CD4-positive, alpha-beta T cell treated with Interleukin-17A for 1 hour (primary cell): ENCODE data around the gene FBXL22.
"Not testable (repeated sequence)": the region's sequence is repeated elsewhere in the genome, so short reads cannot be mapped to it uniquely, and the experiment has no call there.

ENCODE experiments used
- DNase-seq: peaks from one replicate; pipeline ENCODE4 v3.0.0-alpha.2; 2020

Gene FBXL22

GRCh38 chr15:63595065-63595464 is 2.1 kb upstream of the FBXL22 start:
- DNase-seq: no peak

DNA sequence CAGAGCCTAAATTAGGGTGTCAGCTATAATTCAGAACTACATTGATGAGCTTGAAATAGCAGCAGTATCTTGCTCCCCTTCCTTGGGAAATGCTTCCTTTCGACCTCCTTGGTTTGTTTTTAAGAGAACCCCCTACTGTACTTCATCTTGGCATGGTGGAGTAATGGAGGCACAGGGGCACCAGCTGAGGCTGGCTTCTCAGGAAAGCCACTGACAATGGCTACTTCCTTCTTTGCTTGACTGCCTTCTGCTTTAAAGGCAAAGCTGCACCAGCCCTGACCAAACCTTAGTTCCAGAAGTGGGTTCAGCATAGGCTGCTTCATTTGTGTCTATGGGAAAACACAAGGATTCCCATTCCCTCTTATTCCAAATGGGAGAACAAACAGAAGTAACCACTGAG is 1.5 kb upstream of the FBXL22 start:
- no peak for DNase-seq

GRCh38 chr15:63596676-63597037 is 530 bp upstream of the FBXL22 start:
- DNase-seq: no peak

GRCh38 chr15:63597821-63598220 is 634 bp downstream of the FBXL22 start:
- DNase-seq: no peak

- DNase-seq: no peak
Measured at GRCh38 chr15:63598473-63599400, 1.6 kb downstream of the FBXL22 start.

GRCh38 chr15:63599401-63600000 is 2.3 kb downstream of the FBXL22 start:
- peak; percentile 34 for DNase-seq

DNA sequence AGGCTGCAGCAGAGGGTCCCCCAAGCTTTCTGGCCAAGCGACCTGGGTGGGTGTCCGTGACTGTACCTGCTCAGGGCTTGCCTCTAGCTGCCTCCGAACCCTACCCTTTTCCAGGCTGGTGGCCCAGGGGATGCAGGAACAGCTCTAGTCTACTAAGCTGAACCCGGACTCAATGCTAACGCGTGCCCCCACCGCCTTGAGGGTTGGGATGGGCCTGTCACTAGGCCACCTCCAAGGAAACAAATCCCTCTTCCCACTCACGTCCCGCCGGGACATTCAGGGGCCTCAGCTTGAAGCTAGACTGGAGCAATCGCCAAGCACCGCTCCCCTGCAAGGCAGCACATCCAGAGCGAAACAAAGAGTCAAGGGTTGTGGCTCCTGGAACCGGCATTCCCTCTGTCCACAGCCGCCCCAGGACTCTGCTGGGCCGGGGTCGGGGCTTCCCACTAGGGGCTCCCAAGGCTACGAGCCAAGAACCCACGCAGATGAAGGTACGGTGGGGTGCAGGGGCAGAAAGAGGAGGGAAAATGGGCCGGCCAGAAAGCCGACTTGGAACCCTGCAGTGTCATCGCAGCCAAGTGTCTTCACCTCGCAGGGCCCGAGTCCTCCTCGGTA is 2.9 kb downstream of the FBXL22 start:
- DNase-seq: no peak

DNA sequence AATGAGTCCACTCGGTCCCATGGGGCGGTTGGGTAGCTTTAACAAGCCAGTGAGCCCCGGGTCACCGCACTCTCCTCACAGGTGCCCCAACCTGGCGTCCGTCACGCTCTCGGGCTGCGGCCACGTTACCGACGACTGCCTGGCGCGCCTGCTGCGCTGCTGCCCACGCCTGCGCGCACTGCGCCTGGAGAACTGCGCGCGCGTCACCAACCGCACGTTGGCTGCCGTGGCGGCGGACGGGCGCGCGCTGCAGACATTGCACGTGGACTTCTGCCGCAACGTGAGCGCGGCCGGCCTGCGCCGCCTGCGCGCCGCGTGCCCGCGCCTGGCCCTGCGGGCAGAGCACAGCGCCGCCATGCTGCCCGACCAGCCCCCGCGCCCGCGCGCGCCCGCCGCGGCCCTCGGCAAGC is 3.4 kb downstream of the FBXL22 start:
- peak; percentile 90 for DNase-seq

- DNase-seq: peak; percentile 57
Measured at GRCh38 chr15:63601026-63601703, 4.0 kb downstream of the FBXL22 start.

- peak; percentile 13 for DNase-seq
Measured at GRCh38 chr15:63601704-63602185, 4.6 kb downstream of the FBXL22 start.

DNA sequence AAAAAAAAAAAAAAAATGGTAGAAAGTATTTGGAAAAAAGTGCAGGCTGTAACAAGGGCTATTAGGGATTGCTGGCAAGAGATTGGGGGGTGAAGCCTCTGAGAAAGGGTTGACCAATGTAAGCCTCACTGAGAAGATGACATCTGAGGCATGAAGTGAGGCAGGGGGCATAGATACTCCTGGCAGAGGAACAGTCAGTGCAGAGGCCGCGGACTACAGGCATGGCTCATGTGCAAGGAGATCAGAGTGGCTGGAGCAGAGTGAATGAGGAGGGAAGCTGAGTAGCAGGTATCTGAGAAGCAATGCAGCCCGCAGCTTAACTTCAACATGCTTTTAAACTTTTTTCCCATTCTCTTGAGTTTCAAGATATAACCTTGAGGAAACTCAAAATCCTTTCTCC is 5.4 kb downstream of the FBXL22 start:
- DNase-seq: no peak

DNA sequence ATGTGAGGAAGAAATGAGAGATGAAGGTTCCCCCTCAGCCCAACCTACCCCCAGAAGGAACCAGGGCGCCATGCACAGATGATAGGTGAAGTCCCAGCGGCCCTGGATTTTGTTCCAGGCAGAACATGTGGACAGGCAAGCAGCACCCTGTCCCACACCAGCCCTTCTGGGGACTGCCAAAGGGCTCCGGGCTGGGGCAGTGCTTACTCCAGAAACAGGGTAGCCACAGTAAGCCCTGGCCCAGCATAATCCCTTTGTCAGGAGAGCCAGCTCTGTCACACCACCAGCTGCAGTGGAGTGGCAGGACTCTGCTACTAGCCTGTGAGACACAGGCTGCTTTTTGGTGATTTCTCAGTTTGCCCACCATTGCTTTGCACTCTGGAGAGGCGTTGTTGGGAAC is 6.3 kb downstream of the FBXL22 start:
- DNase-seq: no peak

DNA sequence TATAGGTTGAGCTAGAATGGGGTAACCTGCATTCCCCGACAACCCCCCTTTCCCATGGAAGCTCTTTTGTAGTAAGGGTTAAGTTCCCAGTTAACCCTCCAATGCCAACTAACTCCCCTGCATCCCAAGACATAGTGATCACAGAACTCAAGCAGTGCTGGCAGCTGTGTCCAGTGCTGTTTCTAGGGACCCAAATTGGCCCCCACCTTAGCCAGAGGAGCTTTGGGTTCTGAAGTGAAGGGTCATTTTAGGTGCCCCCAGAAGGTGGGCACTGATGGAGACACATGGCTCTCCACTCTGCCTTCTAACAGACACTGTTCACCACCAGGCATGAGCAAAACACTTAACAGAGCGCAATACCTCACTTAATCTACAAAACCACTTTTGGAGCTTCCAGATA is 7.1 kb downstream of the FBXL22 start:
- no peak for DNase-seq

- no peak for DNase-seq
Measured at GRCh38 chr15:63605036-63605435, 7.8 kb downstream of the FBXL22 start.

- DNase-seq: peak; percentile 55
Measured at GRCh38 chr15:63605816-63606215, 8.6 kb downstream of the FBXL22 start.

DNA sequence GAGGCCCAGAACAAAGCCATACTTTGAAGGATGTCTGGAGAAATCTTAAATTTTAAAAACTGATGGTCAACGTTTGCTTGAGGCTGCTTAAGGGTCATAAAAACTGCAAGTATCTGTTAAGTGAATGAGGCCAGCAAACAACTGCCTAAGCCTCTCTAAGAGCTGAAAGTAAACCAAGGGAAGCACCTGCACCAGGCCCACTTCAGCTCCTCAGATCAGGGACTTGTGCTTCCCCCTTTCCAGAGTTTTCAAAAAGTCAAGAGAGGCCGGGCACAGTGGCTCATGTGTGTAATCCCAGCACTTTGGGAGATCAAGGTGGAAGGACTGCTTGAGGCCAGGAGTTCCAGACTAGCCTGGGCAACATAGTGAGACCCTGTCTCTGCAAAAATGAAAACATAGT is 9.1 kb downstream of the FBXL22 start:
- DNase-seq: no peak

DNA sequence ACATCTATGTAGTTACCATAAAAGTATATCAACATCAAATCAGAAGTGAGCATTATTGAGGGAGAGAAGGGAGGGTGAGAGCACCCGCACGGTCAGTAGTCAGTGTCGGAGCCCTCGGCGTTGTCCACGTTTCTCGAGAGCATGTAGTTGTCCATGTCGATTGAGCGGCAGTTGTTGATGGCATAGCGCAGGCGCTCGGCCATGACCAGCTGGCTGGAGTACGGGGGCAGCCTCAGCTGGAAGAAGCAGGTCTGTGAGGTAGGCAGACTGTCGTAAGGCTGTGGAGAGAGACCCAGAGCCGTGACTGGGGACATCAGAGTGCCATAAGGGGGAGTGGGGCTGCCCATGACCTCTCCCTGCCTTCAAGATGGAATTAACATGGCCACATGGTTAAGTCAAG is 11.8 kb downstream of the FBXL22 start:
- no peak for DNase-seq

DNA sequence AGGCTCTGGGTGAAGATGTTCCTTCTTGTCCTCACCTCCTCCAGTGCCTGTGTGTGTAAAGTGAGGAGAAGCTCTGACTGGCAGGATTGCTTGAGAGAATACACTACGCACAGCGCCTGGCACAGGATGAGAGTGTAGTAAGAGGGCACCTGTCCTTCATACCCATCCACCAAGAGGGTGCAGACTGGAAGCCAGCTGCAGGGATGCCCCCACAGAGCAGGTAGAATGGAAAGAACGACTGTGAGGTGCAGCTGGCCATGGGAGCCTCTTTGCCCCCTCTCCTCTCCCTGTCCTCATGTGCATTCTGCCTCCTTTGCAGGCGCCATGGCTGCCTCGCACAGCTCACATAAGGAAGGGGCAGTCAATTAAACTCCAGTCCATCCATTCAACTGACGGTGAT is 12.3 kb downstream of the FBXL22 start:
- no peak for DNase-seq

- DNase-seq: peak; percentile 86
Measured at GRCh38 chr15:63610209-63610841, 13.1 kb downstream of the FBXL22 start.

DNA sequence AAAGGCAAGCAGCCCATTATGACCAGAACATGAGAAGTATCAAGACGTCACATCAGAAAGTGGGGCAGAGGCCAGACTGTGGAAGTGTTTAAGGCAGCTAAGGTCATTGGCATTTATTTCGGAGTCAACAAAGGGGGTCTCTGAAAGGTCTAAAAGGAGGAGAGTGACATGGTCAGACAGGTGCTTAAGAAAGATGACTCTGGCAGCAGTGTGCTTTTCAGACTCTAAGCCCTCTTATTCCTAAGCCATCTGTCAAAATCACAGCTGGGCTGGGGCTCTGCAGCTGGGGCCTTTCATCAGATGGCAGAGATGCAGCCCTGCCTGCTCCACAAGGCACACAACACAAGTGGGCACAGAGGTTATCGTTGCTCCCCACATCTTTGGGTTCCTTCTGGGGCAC is 14.0 kb downstream of the FBXL22 start:
- no peak for DNase-seq

DNA sequence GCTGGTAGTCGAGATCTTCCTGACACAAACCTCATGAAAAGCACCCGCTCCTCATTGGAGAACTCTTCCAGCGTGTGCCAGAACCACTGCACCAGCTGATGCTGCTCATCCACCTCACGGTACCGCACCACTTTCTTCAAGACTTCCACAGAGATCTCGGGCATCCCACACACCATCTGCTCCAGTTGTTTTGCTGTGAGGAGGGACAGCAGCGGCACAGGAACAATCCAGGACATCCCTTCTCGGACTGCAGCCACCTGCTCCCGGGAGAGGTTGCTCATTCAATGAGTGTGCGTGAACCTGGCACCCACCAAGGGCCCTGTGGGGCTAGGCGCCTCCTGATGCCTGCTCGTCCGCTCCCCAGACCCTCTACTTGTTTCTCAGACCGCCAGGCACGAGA is 15.1 kb downstream of the FBXL22 start:
- no peak for DNase-seq

- no peak for DNase-seq
Measured at GRCh38 chr15:63615935-63616334, 18.7 kb downstream of the FBXL22 start.

GRCh38 chr15:63617147-63617546 is 20.0 kb downstream of the FBXL22 start:
- not testable (repeated sequence) for DNase-seq
